Left renal pelvis (tissue), 4 donors: ENCODE measurements around the gene TMPRSS4. TPM values are rescaled to one million over a fixed set of nuclear protein-coding genes. Genes with fewer than 3 reads are reported as not detected.

Experiments used
- DNase-seq, 4 donors: peaks; one replicate each; pipeline ENCODE4 v3.0.0-alpha.2; 2013; ENCODE audit warnings: low read depth in 4 of 4, low spot score in 3 of 4
- polyA plus RNA-seq, 4 donors: library from polyadenylated mRNA; unstranded; fragments of 120-200 nt; gene quantifications; one replicate each; pipeline ENCODE4 v1.2.1, GENCODE V29; 2013; ENCODE audit not compliant: insufficient read length in 4 of 4

TMPRSS4 gene
- polyA plus RNA-seq, 4 donors, result 0.59 to 34.7 (median 28.1) TPM

DNA sequence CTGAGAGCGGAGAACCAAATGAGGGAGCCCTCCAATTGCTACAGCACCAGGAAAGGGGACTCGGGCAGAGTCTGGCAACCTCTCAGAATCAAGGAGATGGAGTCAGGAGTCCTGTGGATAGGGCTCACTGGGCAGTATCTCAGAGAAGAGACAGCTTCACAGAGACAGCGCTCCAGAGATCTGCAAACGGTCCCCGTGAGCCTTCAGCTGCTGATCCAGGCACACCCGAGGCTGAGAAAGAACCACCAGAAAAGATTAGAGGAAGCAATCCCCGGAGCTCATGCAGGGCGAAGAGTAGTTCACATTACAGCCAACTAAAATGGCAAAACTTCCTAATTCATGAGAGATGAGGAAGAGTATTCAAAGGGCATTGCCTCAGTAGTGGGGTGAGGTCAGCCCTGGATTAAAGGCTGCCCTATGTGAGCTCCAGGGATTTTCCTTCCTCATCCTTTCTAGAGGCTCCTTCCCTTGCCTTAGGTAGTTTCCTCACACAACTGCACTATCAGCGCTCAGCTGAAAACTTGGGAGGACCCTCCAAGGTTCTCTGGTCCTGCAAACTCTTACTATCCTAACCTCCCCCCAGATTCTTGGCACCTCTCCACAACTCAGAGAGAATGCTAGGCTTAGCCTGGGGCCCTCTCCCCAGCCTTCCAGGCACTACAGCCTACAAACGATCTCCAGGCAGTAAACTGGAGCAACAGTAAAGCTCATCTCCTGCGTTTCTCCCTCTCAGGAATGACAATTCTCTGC, 52.0 kb downstream of the TMPRSS4 start:
- no peak for DNase-seq

DNA sequence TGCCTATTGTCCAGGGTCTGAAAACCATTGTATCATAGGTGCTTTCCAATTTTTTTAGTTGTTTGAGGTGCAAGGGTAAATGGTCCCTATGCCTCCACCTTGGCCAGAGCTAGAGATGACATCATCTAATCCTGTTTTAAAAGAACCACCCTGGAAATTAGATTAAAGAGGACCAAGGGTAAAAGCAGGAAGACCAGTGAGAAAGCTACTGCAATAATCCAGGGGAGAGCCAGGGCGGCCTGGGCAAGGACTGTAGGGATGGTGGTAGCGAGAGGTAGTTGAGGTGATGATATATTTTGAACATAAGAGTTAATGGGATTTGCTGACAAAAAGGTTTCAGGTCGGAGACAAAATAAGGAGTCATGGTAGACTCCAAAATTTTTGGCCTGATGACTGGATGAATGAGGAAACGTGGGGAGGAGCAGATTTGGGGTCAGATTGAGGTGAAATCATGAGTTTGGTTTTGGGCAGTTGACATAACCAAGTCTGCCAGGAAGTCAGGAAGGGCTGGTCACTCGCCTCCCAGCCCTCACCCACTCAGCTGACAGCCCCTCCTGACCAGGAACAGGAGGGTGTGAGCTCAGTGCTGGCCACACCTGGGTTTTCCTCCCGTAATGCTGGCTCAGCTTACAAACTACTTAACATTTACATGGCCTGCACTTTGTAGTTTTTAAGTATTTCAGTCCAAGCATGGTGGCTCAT, 52.7 kb downstream of the TMPRSS4 start:
- DNase-seq, result no peak

GRCh38 chr11:118132385-118133151, 55.7 kb downstream of the TMPRSS4 start:
- no peak for DNase-seq

- no peak for DNase-seq
These were observed 56.9 kb downstream of the TMPRSS4 start for GRCh38 chr11:118133816-118134215.

DNA sequence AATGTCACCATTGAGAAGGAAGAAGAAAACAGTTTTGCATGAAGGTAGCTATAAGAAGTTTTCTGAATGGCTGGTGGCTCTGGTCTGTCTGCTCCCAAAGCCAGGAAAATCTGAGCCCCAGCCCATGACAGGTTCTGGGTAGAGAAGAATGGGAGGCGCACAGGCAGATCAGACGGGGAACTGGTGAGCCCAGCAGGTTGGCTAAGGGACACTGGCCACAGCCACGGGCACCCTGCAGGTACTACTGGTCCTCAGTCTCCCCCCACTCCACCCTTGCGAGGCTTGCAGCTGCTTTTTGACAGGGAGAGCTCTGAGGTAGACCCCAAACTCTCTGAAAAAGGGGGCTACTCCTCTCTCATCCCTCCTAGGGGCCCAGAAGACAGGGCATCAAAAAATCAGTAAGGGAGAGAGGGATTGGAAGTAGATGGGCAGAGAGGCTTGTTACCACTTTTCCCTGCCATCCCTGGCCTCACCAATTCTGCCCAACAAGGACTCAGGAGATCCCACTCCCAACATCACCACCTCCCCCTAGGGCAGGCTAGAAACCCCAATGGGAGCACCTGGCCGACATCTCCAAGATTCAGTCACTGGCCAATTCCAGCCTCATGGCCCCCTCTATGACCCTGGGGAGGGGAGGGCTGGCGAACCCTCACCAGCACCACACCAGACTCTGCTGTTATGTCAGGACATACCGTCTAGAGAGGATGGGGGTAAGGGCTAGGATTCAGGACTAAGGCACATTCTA, 58.3 kb downstream of the TMPRSS4 start:
- no peak for DNase-seq

GRCh38 chr11:118135796-118136165, 58.9 kb downstream of the TMPRSS4 start:
- DNase-seq, result no peak

DNA sequence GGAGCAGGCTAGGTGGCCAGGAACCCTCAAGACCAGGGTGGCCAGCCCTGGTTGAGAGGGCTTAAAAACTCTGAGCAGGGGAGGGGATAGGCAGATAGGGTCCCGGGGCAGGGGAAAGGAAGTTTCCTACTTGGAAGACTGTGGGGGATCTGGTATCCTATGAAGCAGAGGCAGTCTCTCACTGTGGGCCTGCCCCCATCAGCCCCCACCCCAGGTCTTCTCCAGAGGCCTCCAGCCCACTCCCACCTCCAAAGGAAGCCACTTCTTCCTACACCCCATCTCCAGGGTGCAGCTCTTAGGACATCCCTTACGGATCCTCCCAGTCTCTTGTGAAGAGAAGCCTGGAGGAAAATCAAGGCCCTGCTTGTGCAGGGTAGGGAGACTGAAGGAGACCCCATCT, 59.5 kb downstream of the TMPRSS4 start:
- no peak for DNase-seq

DNA sequence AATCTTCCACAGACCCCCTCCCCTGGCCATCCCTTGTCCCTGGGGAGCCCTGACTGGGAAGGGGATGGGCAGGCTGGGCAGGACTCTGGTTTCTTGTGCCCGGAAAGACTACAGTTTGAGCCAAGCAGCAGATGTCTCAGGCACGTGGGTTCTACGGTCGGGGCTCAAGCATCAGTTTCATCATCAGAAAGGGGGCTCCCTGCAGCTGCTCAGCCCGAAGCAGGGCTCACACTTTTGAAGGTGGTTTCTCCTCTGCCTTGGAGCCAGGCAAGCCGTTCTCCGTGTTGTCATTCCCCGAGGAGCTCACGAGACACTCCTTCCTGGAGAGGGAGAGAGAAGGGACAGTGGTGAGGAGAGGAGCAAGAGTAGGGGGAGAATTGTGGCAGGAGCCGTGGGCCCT, 59.9 kb downstream of the TMPRSS4 start:
- DNase-seq, result no peak

GRCh38 chr11:118138839-118139420, 62.1 kb downstream of the TMPRSS4 start:
- no peak for DNase-seq

- DNase-seq, result no peak
These were observed 62.7 kb downstream of the TMPRSS4 start for GRCh38 chr11:118139578-118139977.

- DNase-seq, result no peak
These were observed 65.2 kb downstream of the TMPRSS4 start for GRCh38 chr11:118142081-118142480.

GRCh38 chr11:118142809-118143208, 65.9 kb downstream of the TMPRSS4 start:
- DNase-seq, result no peak

- DNase-seq, result no peak
These were observed 66.8 kb downstream of the TMPRSS4 start for GRCh38 chr11:118143661-118144185.

GRCh38 chr11:118144301-118145268, 67.7 kb downstream of the TMPRSS4 start:
- no peak for DNase-seq

GRCh38 chr11:118145285-118146227, 68.7 kb downstream of the TMPRSS4 start:
- peak; percentile 55 to 66 (median 64) for DNase-seq

DNA sequence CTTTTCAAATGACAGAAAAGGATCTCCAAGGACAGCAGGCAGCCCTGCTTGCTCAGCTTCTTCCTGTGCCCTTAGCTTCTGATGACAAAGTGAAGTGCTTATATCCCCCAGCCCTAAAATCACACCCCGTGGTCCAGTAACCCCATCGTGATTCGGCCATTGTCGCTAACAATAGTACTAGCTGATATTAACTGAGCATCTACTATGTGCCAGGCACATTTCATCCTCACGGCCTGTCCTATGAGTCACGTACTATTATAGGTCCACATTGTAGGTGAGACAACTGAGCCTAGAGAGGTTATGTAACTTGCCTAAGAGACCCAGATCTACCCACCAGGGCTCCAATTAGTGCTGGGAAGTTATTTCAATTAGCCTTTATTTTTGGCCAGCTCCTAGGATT, 69.7 kb downstream of the TMPRSS4 start:
- DNase-seq, result no peak

- DNase-seq, result no peak
These were observed 70.6 kb downstream of the TMPRSS4 start for GRCh38 chr11:118147502-118147901.

GRCh38 chr11:118148240-118148639, 71.4 kb downstream of the TMPRSS4 start:
- no peak for DNase-seq
